Neuronal stem cell (in vitro differentiated cells): ENCODE measurements around the gene SHH.

ENCODE experiments used
- DNase-seq: peaks from one replicate; pipeline ENCODE4 v3.0.0-alpha.2; 2013; ENCODE audit warnings: low spot score
- H2AFZ ChIP-seq: one replicate; pipeline ENCODE4 v1.6.1; 2013; ENCODE audit warnings: mild to moderate bottlenecking, low read length, inconsistent platforms
- H2AK5ac ChIP-seq: 2 replicates; pipeline ENCODE4 v1.6.1; 2013; ENCODE audit warnings: low read depth, mild to moderate bottlenecking, inconsistent platforms, low read length, moderate library complexity, mixed read lengths
- H2BK120ac ChIP-seq: 2 replicates; pipeline ENCODE4 v1.6.1; 2013; ENCODE audit warnings: low read depth, mild to moderate bottlenecking, inconsistent platforms, low read length, moderate library complexity, mixed read lengths
- H2BK12ac ChIP-seq: one replicate; pipeline ENCODE4 v1.6.1; 2013; ENCODE audit warnings: low read length, inconsistent platforms
- H2BK15ac ChIP-seq: 2 replicates; pipeline ENCODE4 v1.6.1; 2013; ENCODE audit warnings: mild to moderate bottlenecking, low read length, inconsistent platforms, mixed read lengths
- H2BK5ac ChIP-seq: one replicate; pipeline ENCODE4 v1.6.1; 2013; ENCODE audit warnings: inconsistent platforms, mild to moderate bottlenecking, low read length, moderate library complexity
- H3K14ac ChIP-seq: one replicate; pipeline ENCODE4 v1.6.1; 2013; ENCODE audit warnings: low read length, inconsistent platforms
- H3K18ac ChIP-seq: 2 replicates; pipeline ENCODE4 v1.6.1; 2013; ENCODE audit warnings: low read length, inconsistent platforms
- H3K23ac ChIP-seq: 2 replicates; pipeline ENCODE4 v1.6.1; 2013; ENCODE audit warnings: low read depth, mild to moderate bottlenecking, mixed read lengths, low read length, inconsistent platforms; ENCODE audit not compliant: poor library complexity
- H3K27ac ChIP-seq: replicated peaks from 3 replicates; pipeline ENCODE4 v1.5.1; 2013; ENCODE audit warnings: low read length, inconsistent platforms
- H3K27me3 ChIP-seq, 3 experiments: 2 replicates each; pipeline ENCODE4 v1.6.1; 2013; ENCODE audit warnings: low read length in 3 of 3, mild to moderate bottlenecking in 2 of 3, inconsistent platforms in 1 of 3, low read depth in 1 of 3, mixed read lengths in 1 of 3, moderate library complexity in 1 of 3; ENCODE audit not compliant: control insufficient read depth in 3 of 3, insufficient read depth in 3 of 3
- H3K36me3 ChIP-seq, 2 donors: replicated peaks in 1 of 2; 2 replicates each; pipeline ENCODE4 v1.6.1; 2013; ENCODE audit warnings: low read length in 2 of 2; ENCODE audit not compliant: control insufficient read depth in 2 of 2, insufficient read depth in 2 of 2
- H3K4ac ChIP-seq: 2 replicates; pipeline ENCODE4 v1.6.1; 2013; ENCODE audit warnings: inconsistent platforms, mild to moderate bottlenecking, low read length, moderate library complexity
- H3K4me1 ChIP-seq, 2 donors: 1 replicate in 1 of 2; 2 replicates in 1 of 2; pipeline ENCODE4 v1.6.1; 2013; ENCODE audit warnings: low read length in 2 of 2, low read depth in 1 of 2; ENCODE audit not compliant: control insufficient read depth in 2 of 2, insufficient read depth in 1 of 2
- H3K4me2 ChIP-seq: one replicate; pipeline ENCODE4 v1.6.1; 2013; ENCODE audit warnings: mild to moderate bottlenecking, low read length, inconsistent platforms; ENCODE audit not compliant: insufficient read depth, poor library complexity, severe bottlenecking
- H3K4me3 ChIP-seq, 2 donors: 2 replicates each; pipeline ENCODE4 v1.5.1; 2013; ENCODE audit warnings: low read length in 2 of 2, mild to moderate bottlenecking in 2 of 2, inconsistent platforms in 1 of 2, moderate library complexity in 1 of 2
- H3K79me1 ChIP-seq: one replicate; pipeline ENCODE4 v1.6.1; 2013; ENCODE audit warnings: low read depth, mild to moderate bottlenecking, inconsistent platforms, low read length, moderate library complexity
- H3K9ac ChIP-seq: one replicate; pipeline ENCODE4 v1.6.1; 2013; ENCODE audit warnings: mild to moderate bottlenecking, low read depth, low read length, inconsistent platforms; ENCODE audit not compliant: poor library complexity
- H3K9me3 ChIP-seq, 2 donors: replicated peaks in 1 of 2; 2 replicates each; pipeline versions ENCODE3 to v1.6.1; 2013; ENCODE audit warnings: low read length in 2 of 2, mild to moderate bottlenecking in 2 of 2, inconsistent platforms in 1 of 2, low read depth in 1 of 2, mixed read lengths in 1 of 2, moderate library complexity in 1 of 2; ENCODE audit not compliant: control insufficient read depth in 2 of 2, insufficient read depth in 1 of 2
- H4K8ac ChIP-seq: one replicate; pipeline ENCODE4 v1.6.1; 2013; ENCODE audit warnings: low read depth, mild to moderate bottlenecking, inconsistent platforms, low read length, moderate library complexity
- H4K91ac ChIP-seq: one replicate; pipeline ENCODE4 v1.6.1; 2013; ENCODE audit warnings: low read length, low read depth, mild to moderate bottlenecking, inconsistent platforms; ENCODE audit not compliant: poor library complexity
- WGBS, 2 donors: extraction: QIAGEN DNeasy Blood & Tissue Kit; methylation state at CpG; one replicate each; pipeline ENCODE4 v1.1.7; 2013; ENCODE audit warnings: missing lambda C conversion rate in 2 of 2, mixed read lengths in 1 of 2; ENCODE audit not compliant: insufficient read length in 2 of 2, insufficient replicate concordance in 1 of 2; ENCODE audit errors: extremely low coverage in 2 of 2; 5-methylcytosine and 5-hydroxymethylcytosine counted together

Gene SHH

DNA sequence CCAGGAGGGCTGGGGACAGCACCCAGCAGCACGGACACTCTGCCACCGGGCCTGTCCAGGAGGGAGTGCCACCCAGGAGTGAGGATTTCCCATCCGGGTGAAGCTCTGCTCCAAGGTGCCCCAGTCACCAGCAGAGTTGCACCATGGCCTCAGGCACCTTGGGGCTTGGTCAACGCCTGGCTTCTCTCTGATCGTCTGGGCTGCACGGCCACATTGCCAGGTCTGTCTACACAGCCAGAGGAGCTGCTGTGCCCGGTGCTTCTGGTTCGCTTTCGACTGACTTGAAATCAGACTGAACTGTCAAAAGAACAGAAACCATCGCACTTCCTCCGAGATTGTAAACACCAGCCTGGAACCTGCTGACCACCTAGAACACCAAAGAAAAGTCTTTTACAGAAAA lies 12.0 kb downstream of the SHH start:
- H3K23ac ChIP-seq, result peak overlapping the region; percentile 34
- H3K4me1 ChIP-seq, result peaks cover 10% of the 10 kb centered on the region in 2 donors
- no peak overlapping the region for H4K8ac ChIP-seq
- peak overlapping the region; percentile 20 for H2AK5ac ChIP-seq
- H2BK15ac ChIP-seq, result no peak overlapping the region
- H3K27me3 ChIP-seq, result peaks cover 14 to 88% (median 62%) of the 10 kb centered on the region in 3 experiments
- no peak overlapping the region for H2BK120ac ChIP-seq
- DNase-seq, result no peak
- no peak overlapping the region for H3K4me2 ChIP-seq
- no peak overlapping the region for H2BK5ac ChIP-seq
- WGBS, 2 donors, result no CpG with 5 or more reads among the region's 11 CpGs
- no peak overlapping the region for H4K91ac ChIP-seq
- no peak overlapping the region for H3K4me3 ChIP-seq
- no peak overlapping the region for H2BK12ac ChIP-seq
- no peak overlapping the region for H3K27ac ChIP-seq
- peaks cover 0 to 6% of the 10 kb centered on the region in 2 donors for H3K9me3 ChIP-seq
- no peak overlapping the region for H3K4ac ChIP-seq
- H3K36me3 ChIP-seq, result no peaks in the 10 kb centered on the region
- no peaks in the 10 kb centered on the region for H3K79me1 ChIP-seq
- no peak overlapping the region for H2AFZ ChIP-seq
- no peak overlapping the region for H3K9ac ChIP-seq
- no peak overlapping the region for H3K18ac ChIP-seq
- no peak overlapping the region for H3K14ac ChIP-seq

GRCh38 chr7:155799514-155799913 lies 12.7 kb downstream of the SHH start:
- no peaks in the 10 kb centered on the region for H3K79me1 ChIP-seq
- no peak overlapping the region for H2AK5ac ChIP-seq
- no peak overlapping the region for H3K18ac ChIP-seq
- no peak overlapping the region for H3K4ac ChIP-seq
- no peak overlapping the region for H4K91ac ChIP-seq
- no peak overlapping the region for H2BK12ac ChIP-seq
- no peak overlapping the region for H3K4me3 ChIP-seq
- H3K9me3 ChIP-seq, result peaks cover 0 to 6% of the 10 kb centered on the region in 2 donors
- no peak overlapping the region for H2BK15ac ChIP-seq
- H3K27ac ChIP-seq, result no peak overlapping the region
- H3K9ac ChIP-seq, result no peak overlapping the region
- no peaks in the 10 kb centered on the region for H3K36me3 ChIP-seq
- H3K27me3 ChIP-seq, result peaks cover 14 to 87% (median 58%) of the 10 kb centered on the region in 3 experiments
- H3K23ac ChIP-seq, result no peak overlapping the region
- H3K4me2 ChIP-seq, result no peak overlapping the region
- H4K8ac ChIP-seq, result no peak overlapping the region
- no peak for DNase-seq
- H2AFZ ChIP-seq, result no peak overlapping the region
- no peak overlapping the region for H2BK5ac ChIP-seq
- H3K14ac ChIP-seq, result no peak overlapping the region
- peaks cover 9% of the 10 kb centered on the region in 2 donors for H3K4me1 ChIP-seq
- H2BK120ac ChIP-seq, result no peak overlapping the region
- no CpG with 5 or more reads among the region's 19 CpGs for WGBS, 2 donors

GRCh38 chr7:155798673-155799439 lies 13.4 kb downstream of the SHH start:
- H3K9me3 ChIP-seq, result peaks cover 0 to 6% of the 10 kb centered on the region in 2 donors
- H3K23ac ChIP-seq, result no peak overlapping the region
- H3K27ac ChIP-seq, result no peak overlapping the region
- H2AFZ ChIP-seq, result no peak overlapping the region
- H3K36me3 ChIP-seq, result no peaks in the 10 kb centered on the region
- no peak for DNase-seq
- H4K91ac ChIP-seq, result no peak overlapping the region
- no peak overlapping the region for H2BK12ac ChIP-seq
- peaks cover 5 to 9% of the 10 kb centered on the region in 2 donors for H3K4me1 ChIP-seq
- no peak overlapping the region for H2BK5ac ChIP-seq
- H3K18ac ChIP-seq, result no peak overlapping the region
- H3K79me1 ChIP-seq, result no peaks in the 10 kb centered on the region
- H3K4me3 ChIP-seq, result no peak overlapping the region
- H3K14ac ChIP-seq, result no peak overlapping the region
- no CpG with 5 or more reads among the region's 13 CpGs for WGBS, 2 donors
- no peak overlapping the region for H3K4me2 ChIP-seq
- no peak overlapping the region for H3K9ac ChIP-seq
- no peak overlapping the region for H2BK15ac ChIP-seq
- H2BK120ac ChIP-seq, result no peak overlapping the region
- peaks cover 12 to 83% (median 53%) of the 10 kb centered on the region in 3 experiments for H3K27me3 ChIP-seq
- no peak overlapping the region for H3K4ac ChIP-seq
- H2AK5ac ChIP-seq, result no peak overlapping the region
- H4K8ac ChIP-seq, result no peak overlapping the region
